GM23338 (cell line): ENCODE data around the gene CD247. TPM values are rescaled to one million over a fixed set of nuclear protein-coding genes. Genes with fewer than 3 reads are reported as not detected.

Source experiments
- ATAC-seq: fragments of 200-7000 bp; cut with Tn5 transposase; 3 replicates; pipeline ENCODE4 v1.9.1; 2020
- DNase-seq: peaks from one replicate; pipeline ENCODE4 v3.0.0-alpha.2; 2015; ENCODE audit warnings: low spot score
- H2AFZ ChIP-seq: fragments of 200-600 bp; sonication (generic); 2 replicates; pipeline ENCODE4 v1.8.0; 2016; ENCODE audit warnings: antibody characterized with exemption, mild to moderate bottlenecking, moderate library complexity
- H3F3A ChIP-seq: fragments of 200-600 bp; sonication (generic); replicated peaks from 2 replicates; pipeline ENCODE4 v1.8.0; 2017; ENCODE audit warnings: antibody characterized with exemption, mixed run types, low read depth
- H3K27ac ChIP-seq: fragments of 200-600 bp; sonication (generic); 2 replicates; pipeline ENCODE4 v1.6.1; 2016; ENCODE audit warnings: low read depth
- H3K27me3 ChIP-seq: fragments of 200-600 bp; sonication (generic); 2 replicates; pipeline ENCODE4 v1.8.0; 2016; ENCODE audit warnings: mild to moderate bottlenecking, mixed run types, moderate library complexity; ENCODE audit not compliant: insufficient read depth
- H3K36me3 ChIP-seq: fragments of 200-600 bp; sonication (generic); 2 replicates; pipeline ENCODE4 v1.8.0; 2016; ENCODE audit warnings: mild to moderate bottlenecking; ENCODE audit not compliant: insufficient read depth
- H3K4me1 ChIP-seq: fragments of 200-600 bp; sonication (generic); 2 replicates; pipeline ENCODE4 v1.8.0; 2016; ENCODE audit warnings: mild to moderate bottlenecking, moderate library complexity; ENCODE audit not compliant: insufficient read depth
- H3K4me2 ChIP-seq: fragments of 200-600 bp; sonication (generic); 2 replicates; pipeline ENCODE4 v1.7.1; 2017; ENCODE audit warnings: mixed run types
- H3K4me3 ChIP-seq: fragments of 200-600 bp; sonication (generic); 2 replicates; pipeline ENCODE4 v1.6.1; 2016; ENCODE audit warnings: mixed run types
- H3K79me2 ChIP-seq: fragments of 200-600 bp; sonication (generic); replicated peaks from 2 replicates; pipeline ENCODE4 v1.8.0; 2017; ENCODE audit warnings: mild to moderate bottlenecking; ENCODE audit not compliant: insufficient read depth
- H3K9me2 ChIP-seq: fragments of 200-600 bp; sonication (generic); 2 replicates; pipeline ENCODE4 v1.8.0; 2017; ENCODE audit not compliant: insufficient read depth
- H4K20me1 ChIP-seq: fragments of 200-600 bp; sonication (generic); replicated peaks from 2 replicates; pipeline ENCODE4 v1.8.0; 2017; ENCODE audit warnings: mild to moderate bottlenecking; ENCODE audit not compliant: insufficient read depth
- H3K27ac Mint-ChIP-seq: 2 replicates; pipeline ENCODE4 v1.8.0; 2020; ENCODE audit warnings: inconsistent platforms, mild to moderate bottlenecking, moderate library complexity, mixed read lengths
- H3K27me3 Mint-ChIP-seq: 3 replicates; pipeline ENCODE4 v1.8.0; 2022; ENCODE audit warnings: low read depth, mild to moderate bottlenecking, moderate library complexity, mixed read lengths, inconsistent platforms; ENCODE audit not compliant: insufficient read depth, poor library complexity
- H3K36me3 Mint-ChIP-seq: 3 replicates; pipeline ENCODE4 v1.8.0; 2021; ENCODE audit warnings: low read depth, mild to moderate bottlenecking, inconsistent platforms, moderate library complexity, mixed read lengths
- H3K4me1 Mint-ChIP-seq: 3 replicates; pipeline ENCODE4 v1.8.0; 2020; ENCODE audit warnings: mild to moderate bottlenecking, inconsistent platforms, mixed read lengths
- H3K4me3 Mint-ChIP-seq: 3 replicates; pipeline ENCODE4 v1.8.0; 2021; ENCODE audit warnings: moderate library complexity, mild to moderate bottlenecking, inconsistent platforms, mixed read lengths
- H3K9me3 Mint-ChIP-seq: 3 replicates; pipeline ENCODE4 v1.8.0; 2020; ENCODE audit warnings: moderate library complexity, mild to moderate bottlenecking, inconsistent platforms, mixed read lengths
- CREB1 ChIP-seq: fragments of 250-450 bp; sonication (Bioruptor Pico); IDR thresholded peaks from 2 replicates; pipeline ENCODE4 v1.5.0; 2020; ENCODE audit warnings: low read depth, mild to moderate bottlenecking, moderate library complexity
- EZH2phosphoT487 ChIP-seq: fragments of 200-600 bp; sonication (generic); IDR thresholded peaks from one replicate; pipeline ENCODE4 v1.8.1; 2018; ENCODE audit warnings: antibody characterized with exemption; ENCODE audit not compliant: unreplicated experiment
- NANOG ChIP-seq: IDR thresholded peaks from 2 replicates; pipeline ENCODE4 v1.6.1; 2016; ENCODE audit warnings: antibody characterized with exemption, borderline replicate concordance
- STAT1 ChIP-seq: IDR thresholded peaks from one replicate; pipeline ENCODE4 v1.6.1; 2016; ENCODE audit warnings: antibody characterized with exemption; ENCODE audit not compliant: unreplicated experiment
- ZNF114 ChIP-seq: fragments of 250-450 bp; sonication (Bioruptor Pico); IDR thresholded peaks from 2 replicates; pipeline ENCODE4 v1.5.0; 2020; ENCODE audit warnings: mild to moderate bottlenecking, moderate library complexity
- polyA plus RNA-seq: library from polyadenylated mRNA; unstranded; fragments of >200 nt; fragmentation: Nextera tagmentation; extraction: Ambion mirVana; gene quantifications from 2 replicates; pipeline ENCODE4 v1.2.1, GENCODE V29; 2016
- total RNA-seq: library from RNA; depleted of rRNA; stranded (reverse); fragments of >200 nt; shearing (Covaris generic); gene quantifications from 2 replicates; pipeline ENCODE4 v1.2.3, GENCODE V29; 2014
- TF ChIP-seq, protein P1 (sequence below): IDR thresholded peaks from one replicate; pipeline ENCODE4 v1.6.1; 2018; ENCODE audit warnings: antibody characterized with exemption; ENCODE audit not compliant: unreplicated experiment
- TF ChIP-seq, protein P2 (sequence below), 2 experiments: fragments of 200-600 bp in 1 of 2; sonication (generic) in 1 of 2; conservative IDR thresholded peaks; 2 replicates each; pipeline versions ENCODE4 v1.5.1 to v1.6.1; 2016 to 2017; ENCODE audit warnings: antibody characterized with exemption in 2 of 2, low read depth in 2 of 2, mild to moderate bottlenecking in 2 of 2, moderate library complexity in 1 of 2

Gene CD247
- total and polyA plus RNA-seq, 2 experiments from 2014 or later = 1.2 to 1.4 TPM

DNA sequence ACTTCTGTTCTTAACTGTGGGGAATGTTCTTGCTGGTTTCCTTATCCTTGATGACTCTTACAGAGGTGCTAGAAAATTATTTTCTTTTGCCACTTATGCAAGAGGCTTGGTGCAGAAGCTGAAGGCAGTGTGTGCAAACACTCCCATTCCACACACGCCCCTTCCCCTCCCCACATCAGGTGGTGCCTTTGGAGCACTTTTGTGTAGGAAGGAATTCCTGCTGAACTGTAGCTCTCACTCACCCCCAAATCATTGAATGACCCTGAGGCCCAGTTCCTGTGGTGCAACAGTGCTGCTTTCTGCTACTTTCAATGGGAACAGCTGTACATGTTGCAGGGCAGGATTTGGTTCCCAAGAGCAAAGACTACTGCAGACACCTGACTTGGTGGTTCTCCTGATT, 101.8 kb downstream of the CD247 start:
- DNase-seq (no peak), ATAC-seq (peak; percentile 71)
- H3K9me3 Mint-ChIP-seq = no peaks in the 10 kb centered on the region; the same call in 2 of the 3 replicates
- no peak overlapping the region for H2AFZ ChIP-seq
- H3K36me3 ChIP-seq = peaks cover 22% of the 10 kb centered on the region; the same call in 1 of the 2 replicates
- no peaks in the 10 kb centered on the region for H3F3A ChIP-seq
- no peaks in the 10 kb centered on the region for H4K20me1 ChIP-seq
- H3K27me3 Mint-ChIP-seq = peaks cover 3% of the 10 kb centered on the region
- H3K27ac Mint-ChIP-seq = peak overlapping the region; percentile 69; the same call in 1 of the 2 replicates
- peaks cover 26% of the 10 kb centered on the region for H3K4me1 Mint-ChIP-seq
- H3K27ac ChIP-seq = peak overlapping the region; percentile 23; the same call in 1 of the 2 replicates
- H3K79me2 ChIP-seq = 0 out of 2 replicates have a peak, but pooled peaks cover 4% of the 10 kb centered on the region
- H3K4me3 ChIP-seq = no peak overlapping the region
- peaks cover 4% of the 10 kb centered on the region; the same call in 1 of the 2 replicates for H3K4me1 ChIP-seq
- no peak overlapping the region for H3K4me2 ChIP-seq
- no peak overlapping the region for H3K4me3 Mint-ChIP-seq
- no peaks in the 10 kb centered on the region for H3K27me3 ChIP-seq
- H3K36me3 Mint-ChIP-seq = peaks cover 53% of the 10 kb centered on the region
- TF ChIP-seq, protein P1, sequence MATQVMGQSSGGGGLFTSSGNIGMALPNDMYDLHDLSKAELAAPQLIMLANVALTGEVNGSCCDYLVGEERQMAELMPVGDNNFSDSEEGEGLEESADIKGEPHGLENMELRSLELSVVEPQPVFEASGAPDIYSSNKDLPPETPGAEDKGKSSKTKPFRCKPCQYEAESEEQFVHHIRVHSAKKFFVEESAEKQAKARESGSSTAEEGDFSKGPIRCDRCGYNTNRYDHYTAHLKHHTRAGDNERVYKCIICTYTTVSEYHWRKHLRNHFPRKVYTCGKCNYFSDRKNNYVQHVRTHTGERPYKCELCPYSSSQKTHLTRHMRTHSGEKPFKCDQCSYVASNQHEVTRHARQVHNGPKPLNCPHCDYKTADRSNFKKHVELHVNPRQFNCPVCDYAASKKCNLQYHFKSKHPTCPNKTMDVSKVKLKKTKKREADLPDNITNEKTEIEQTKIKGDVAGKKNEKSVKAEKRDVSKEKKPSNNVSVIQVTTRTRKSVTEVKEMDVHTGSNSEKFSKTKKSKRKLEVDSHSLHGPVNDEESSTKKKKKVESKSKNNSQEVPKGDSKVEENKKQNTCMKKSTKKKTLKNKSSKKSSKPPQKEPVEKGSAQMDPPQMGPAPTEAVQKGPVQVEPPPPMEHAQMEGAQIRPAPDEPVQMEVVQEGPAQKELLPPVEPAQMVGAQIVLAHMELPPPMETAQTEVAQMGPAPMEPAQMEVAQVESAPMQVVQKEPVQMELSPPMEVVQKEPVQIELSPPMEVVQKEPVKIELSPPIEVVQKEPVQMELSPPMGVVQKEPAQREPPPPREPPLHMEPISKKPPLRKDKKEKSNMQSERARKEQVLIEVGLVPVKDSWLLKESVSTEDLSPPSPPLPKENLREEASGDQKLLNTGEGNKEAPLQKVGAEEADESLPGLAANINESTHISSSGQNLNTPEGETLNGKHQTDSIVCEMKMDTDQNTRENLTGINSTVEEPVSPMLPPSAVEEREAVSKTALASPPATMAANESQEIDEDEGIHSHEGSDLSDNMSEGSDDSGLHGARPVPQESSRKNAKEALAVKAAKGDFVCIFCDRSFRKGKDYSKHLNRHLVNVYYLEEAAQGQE = no peak
- no peak for TF ChIP-seq EZH2phosphoT487
- TF ChIP-seq, protein P2, sequence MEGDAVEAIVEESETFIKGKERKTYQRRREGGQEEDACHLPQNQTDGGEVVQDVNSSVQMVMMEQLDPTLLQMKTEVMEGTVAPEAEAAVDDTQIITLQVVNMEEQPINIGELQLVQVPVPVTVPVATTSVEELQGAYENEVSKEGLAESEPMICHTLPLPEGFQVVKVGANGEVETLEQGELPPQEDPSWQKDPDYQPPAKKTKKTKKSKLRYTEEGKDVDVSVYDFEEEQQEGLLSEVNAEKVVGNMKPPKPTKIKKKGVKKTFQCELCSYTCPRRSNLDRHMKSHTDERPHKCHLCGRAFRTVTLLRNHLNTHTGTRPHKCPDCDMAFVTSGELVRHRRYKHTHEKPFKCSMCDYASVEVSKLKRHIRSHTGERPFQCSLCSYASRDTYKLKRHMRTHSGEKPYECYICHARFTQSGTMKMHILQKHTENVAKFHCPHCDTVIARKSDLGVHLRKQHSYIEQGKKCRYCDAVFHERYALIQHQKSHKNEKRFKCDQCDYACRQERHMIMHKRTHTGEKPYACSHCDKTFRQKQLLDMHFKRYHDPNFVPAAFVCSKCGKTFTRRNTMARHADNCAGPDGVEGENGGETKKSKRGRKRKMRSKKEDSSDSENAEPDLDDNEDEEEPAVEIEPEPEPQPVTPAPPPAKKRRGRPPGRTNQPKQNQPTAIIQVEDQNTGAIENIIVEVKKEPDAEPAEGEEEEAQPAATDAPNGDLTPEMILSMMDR (conservative IDR thresholded peaks at IDR 0.05; ENCODE audit: low read depth in 2 of 2) = no peak
- no peaks in the 10 kb centered on the region for H3K9me2 ChIP-seq

- H3K36me3 Mint-ChIP-seq = peaks cover 46% of the 10 kb centered on the region
- TF ChIP-seq ZNF114 (CRISPR knock-in tag) (no peak), STAT1 (no peak), EZH2phosphoT487 (no peak), NANOG (no peak), CREB1 (CRISPR knock-in tag) (no peak)
- TF ChIP-seq, protein P2 (conservative IDR thresholded peaks at IDR 0.05; ENCODE audit: low read depth in 2 of 2) = no peak
- TF ChIP-seq, protein P1 = no peak
These were observed 105.0 kb downstream of the CD247 start for GRCh38 chr1:167413328-167413727.

More at GRCh38 chr1:167413328-167413727, 105.0 kb downstream of the CD247 start:
- H2AFZ ChIP-seq = no peak overlapping the region
- H3K79me2 ChIP-seq = 0 out of 2 replicates have a peak, but pooled peaks cover 4% of the 10 kb centered on the region
- DNase-seq (no peak), ATAC-seq (no peak)
- Mint-ChIP-seq H3K27ac (no peak overlapping the region; the same call in 1 of the 2 replicates), H3K4me1 (peaks cover 15% of the 10 kb centered on the region), H3K27me3 (peaks cover 5% of the 10 kb centered on the region), H3K9me3 (no peaks in the 10 kb centered on the region; the same call in 2 of the 3 replicates), H3K4me3 (no peak overlapping the region)
- H3K27ac ChIP-seq = no peak overlapping the region
- no peaks in the 10 kb centered on the region for H3K9me2 ChIP-seq
- H3K4me1 ChIP-seq = no peaks in the 10 kb centered on the region
- H3K27me3 ChIP-seq = no peaks in the 10 kb centered on the region
- H3F3A ChIP-seq = no peaks in the 10 kb centered on the region
- H3K4me2 ChIP-seq = no peak overlapping the region
- no peaks in the 10 kb centered on the region for H4K20me1 ChIP-seq
- H3K36me3 ChIP-seq = peaks cover 22% of the 10 kb centered on the region; the same call in 1 of the 2 replicates
- no peak overlapping the region for H3K4me3 ChIP-seq
